Measurements from ENCODE around the gene SIL1. TPM values are rescaled to one million over a fixed set of nuclear protein-coding genes. Genes with fewer than 3 reads are reported as not detected.

Gene SIL1
- total RNA-seq, 1 experiment from 2014 or later = 22.0 TPM

DNA sequence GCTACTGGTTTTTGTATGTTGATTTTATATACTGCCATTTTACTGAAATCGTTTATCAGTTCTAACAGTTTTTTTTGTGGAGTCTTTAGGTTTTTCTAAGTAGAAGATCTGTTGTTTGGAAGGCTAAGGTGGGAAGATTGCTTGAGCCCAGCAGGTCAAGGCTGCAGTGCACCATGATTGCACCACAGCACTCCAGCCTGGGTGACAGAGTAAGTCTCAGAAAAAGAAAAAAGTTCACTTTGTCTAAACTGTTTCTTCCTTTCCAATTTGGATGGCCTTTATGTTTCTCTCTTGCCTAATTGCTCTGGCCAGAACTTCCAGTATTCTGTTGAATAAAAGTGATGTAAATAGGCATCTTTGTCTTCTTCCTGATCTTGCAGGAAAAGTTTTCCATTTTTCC lies 198.5 kb downstream of the SIL1 start:
- no peaks in the 10 kb centered on the region for H3K27me3 ChIP-seq (replicated peaks; ENCODE audit: insufficient read depth, low read depth, low read length, poor library complexity)
- H3K36me3 ChIP-seq (ENCODE audit: insufficient read depth, low read length, poor library complexity, severe bottlenecking) = no peaks in the 10 kb centered on the region
- no peak for DNase-seq (ENCODE audit: low spot score)
- no peaks in the 10 kb centered on the region for H3K4me1 ChIP-seq (ENCODE audit: insufficient read depth, low read length, poor library complexity, severe bottlenecking)
- intact Hi-C loops (cut with micrococcal nuclease; ENCODE audit: unreplicated experiment) = no loop called here
- POLR2A ChIA-PET (ENCODE audit: low non-redundant PET) = no interaction called here
- TF ChIP-seq EZH2 (IDR thresholded peaks at IDR 0.05; ENCODE audit: borderline replicate concordance, low read depth, low read length, poor library complexity, severe bottlenecking) (no peak), CTCF (conservative IDR thresholded peaks at IDR 0.05; ENCODE audit: low read depth, low read length) (no peak)
- CTCF ChIA-PET = no interaction called here
- H3K9me3 ChIP-seq (ENCODE audit: low read depth, low read length, poor library complexity, severe bottlenecking) = no peaks in the 10 kb centered on the region
- no TSS peak for BruUV-seq (replicated peaks)
- no peak overlapping the region for H3K4me3 ChIP-seq (ENCODE audit: low read depth, low read length, poor library complexity, severe bottlenecking)
- H3K27ac ChIP-seq (ENCODE audit: low read depth, low read length, poor library complexity, severe bottlenecking) = no peak overlapping the region

GRCh38 chr5:138998521-138998920 lies 199.6 kb downstream of the SIL1 start:
- no peak for TF ChIP-seq CTCF (conservative IDR thresholded peaks at IDR 0.05; ENCODE audit: low read depth, low read length)
- no peak for TF ChIP-seq EZH2 (IDR thresholded peaks at IDR 0.05; ENCODE audit: borderline replicate concordance, low read depth, low read length, poor library complexity, severe bottlenecking)
- Histone ChIP-seq H3K4me1 (ENCODE audit: insufficient read depth, low read length, poor library complexity, severe bottlenecking) (no peaks in the 10 kb centered on the region), H3K36me3 (ENCODE audit: insufficient read depth, low read length, poor library complexity, severe bottlenecking) (no peaks in the 10 kb centered on the region), H3K4me3 (ENCODE audit: low read depth, low read length, poor library complexity, severe bottlenecking) (no peak overlapping the region), H3K9me3 (ENCODE audit: low read depth, low read length, poor library complexity, severe bottlenecking) (no peaks in the 10 kb centered on the region), H3K27me3 (replicated peaks; ENCODE audit: insufficient read depth, low read depth, low read length, poor library complexity) (no peaks in the 10 kb centered on the region), H3K27ac (ENCODE audit: low read depth, low read length, poor library complexity, severe bottlenecking) (no peak overlapping the region)
- POLR2A ChIA-PET (ENCODE audit: low non-redundant PET) = interaction anchor here (0.6 kb wide), 1 partner anchor 176 kb away, joined by 4 read pairs; no protein-coding TSS in a partner anchor
- intact Hi-C loops (cut with micrococcal nuclease; ENCODE audit: unreplicated experiment) = no loop called here
- CTCF ChIA-PET = no interaction called here
- no TSS peak for BruUV-seq (replicated peaks)
- no peak for DNase-seq (ENCODE audit: low spot score)

GRCh38 chr5:138996120-138996519 lies 202.0 kb downstream of the SIL1 start:
- Histone ChIP-seq H3K9me3 (ENCODE audit: low read depth, low read length, poor library complexity, severe bottlenecking) (no peaks in the 10 kb centered on the region), H3K4me3 (ENCODE audit: low read depth, low read length, poor library complexity, severe bottlenecking) (no peak overlapping the region), H3K4me1 (ENCODE audit: insufficient read depth, low read length, poor library complexity, severe bottlenecking) (no peaks in the 10 kb centered on the region), H3K27me3 (replicated peaks; ENCODE audit: insufficient read depth, low read depth, low read length, poor library complexity) (no peaks in the 10 kb centered on the region), H3K36me3 (ENCODE audit: insufficient read depth, low read length, poor library complexity, severe bottlenecking) (no peaks in the 10 kb centered on the region), H3K27ac (ENCODE audit: low read depth, low read length, poor library complexity, severe bottlenecking) (no peak overlapping the region)
- no TSS peak for BruUV-seq (replicated peaks)
- intact Hi-C loops (cut with micrococcal nuclease; ENCODE audit: unreplicated experiment) = no loop called here
- TF ChIP-seq EZH2 (IDR thresholded peaks at IDR 0.05; ENCODE audit: borderline replicate concordance, low read depth, low read length, poor library complexity, severe bottlenecking) (no peak), CTCF (conservative IDR thresholded peaks at IDR 0.05; ENCODE audit: low read depth, low read length) (no peak)
- ChIA-PET POLR2A (ENCODE audit: low non-redundant PET) (interaction anchor here (0.6 kb wide), 1 partner anchor 233 kb away, joined by 8 read pairs; no protein-coding TSS in a partner anchor), CTCF (no interaction called here)
- no peak for DNase-seq (ENCODE audit: low spot score)
